HUES64 (cell line): ENCODE data around the gene CASP9.

Experiments
- H3K27ac ChIP-seq: 2 replicates; pipeline ENCODE4 v1.7.0; 2013; ENCODE audit warnings: low read depth, low read length, inconsistent platforms
- H3K27me3 ChIP-seq: 2 replicates; pipeline ENCODE4 v1.6.1; 2013; ENCODE audit warnings: mild to moderate bottlenecking, low read length; ENCODE audit not compliant: insufficient read depth
- H3K36me3 ChIP-seq: 2 replicates; pipeline ENCODE4 v1.6.1; 2013; ENCODE audit warnings: mild to moderate bottlenecking, low read length; ENCODE audit not compliant: insufficient read depth
- H3K4me1 ChIP-seq: 2 replicates; pipeline ENCODE4 v1.6.1; 2013; ENCODE audit warnings: mild to moderate bottlenecking, low read length, moderate library complexity; ENCODE audit not compliant: insufficient read depth
- H3K4me3 ChIP-seq: 2 replicates; pipeline ENCODE4 v1.5.1; 2013; ENCODE audit warnings: mild to moderate bottlenecking, low read length, moderate library complexity
- H3K9ac ChIP-seq: 2 replicates; pipeline ENCODE4 v1.6.1; 2013; ENCODE audit warnings: mild to moderate bottlenecking, low read depth, low read length
- H3K9me3 ChIP-seq: 2 replicates; pipeline ENCODE4 v1.6.1; 2013; ENCODE audit warnings: low read depth, low read length; ENCODE audit not compliant: insufficient read depth
- WGBS: fragments of 150-250, 120-280 bp; methylation state at CpG from one replicate; pipeline ENCODE4 v1.1.7; 2013; ENCODE audit warnings: missing lambda C conversion rate; 5-methylcytosine and 5-hydroxymethylcytosine counted together

Gene CASP9

GRCh38 chr1:15543589-15544568 lies 19.9 kb upstream of the CASP9 start:
- peaks cover 89% of the 10 kb centered on the region for H3K36me3 ChIP-seq
- H3K4me3 ChIP-seq, result no peak overlapping the region

GRCh38 chr1:15543251-15543588 lies 19.2 kb upstream of the CASP9 start:
- Histone ChIP-seq H3K36me3 (peaks cover 88% of the 10 kb centered on the region), H3K9ac (no peak overlapping the region), H3K9me3 (no peaks in the 10 kb centered on the region), H3K4me1 (no peaks in the 10 kb centered on the region), H3K27ac (no peak overlapping the region), H3K4me3 (no peak overlapping the region), H3K27me3 (no peaks in the 10 kb centered on the region)
- WGBS, result 94% methylated on average over 5 of the region's 5 CpGs

More at GRCh38 chr1:15543589-15544568, 19.9 kb upstream of the CASP9 start:
- Histone ChIP-seq H3K27ac (no peak overlapping the region), H3K9ac (no peak overlapping the region), H3K4me1 (no peaks in the 10 kb centered on the region), H3K27me3 (no peaks in the 10 kb centered on the region), H3K9me3 (no peaks in the 10 kb centered on the region)
- WGBS, result 92% methylated on average over 12 of the region's 12 CpGs

GRCh38 chr1:15542388-15543250 lies 18.6 kb upstream of the CASP9 start:
- Histone ChIP-seq H3K27me3 (no peaks in the 10 kb centered on the region), H3K27ac (no peak overlapping the region), H3K9ac (no peak overlapping the region), H3K9me3 (no peaks in the 10 kb centered on the region), H3K4me1 (no peaks in the 10 kb centered on the region), H3K36me3 (peaks cover 85% of the 10 kb centered on the region), H3K4me3 (no peak overlapping the region)
- 84% methylated on average over 7 of the region's 7 CpGs for WGBS

GRCh38 chr1:15541231-15541792 lies 17.3 kb upstream of the CASP9 start:
- no peak overlapping the region for H3K4me3 ChIP-seq
- 100% methylated on average over 3 of the region's 4 CpGs for WGBS
- no peaks in the 10 kb centered on the region for H3K9me3 ChIP-seq
- no peaks in the 10 kb centered on the region for H3K27me3 ChIP-seq
- no peak overlapping the region for H3K9ac ChIP-seq
- no peak overlapping the region for H3K27ac ChIP-seq
- H3K4me1 ChIP-seq, result no peaks in the 10 kb centered on the region
- H3K36me3 ChIP-seq, result peaks cover 85% of the 10 kb centered on the region

- H3K27ac ChIP-seq, result no peak overlapping the region
Measured at GRCh38 chr1:15540186-15540585, 16.2 kb upstream of the CASP9 start.

GRCh38 chr1:15538771-15539170 lies 14.8 kb upstream of the CASP9 start:
- Histone ChIP-seq H3K36me3 (peaks cover 80% of the 10 kb centered on the region), H3K9ac (no peak overlapping the region), H3K27ac (no peak overlapping the region), H3K4me3 (no peak overlapping the region), H3K27me3 (no peaks in the 10 kb centered on the region), H3K4me1 (no peaks in the 10 kb centered on the region), H3K9me3 (no peaks in the 10 kb centered on the region)
- WGBS, result 91% methylated on average over 6 of the region's 6 CpGs

More at GRCh38 chr1:15540186-15540585, 16.2 kb upstream of the CASP9 start:
- WGBS, result 95% methylated on average over 8 of the region's 8 CpGs
- Histone ChIP-seq H3K9me3 (no peaks in the 10 kb centered on the region), H3K36me3 (peaks cover 83% of the 10 kb centered on the region), H3K4me3 (no peak overlapping the region), H3K9ac (no peak overlapping the region), H3K27me3 (no peaks in the 10 kb centered on the region), H3K4me1 (no peaks in the 10 kb centered on the region)

- WGBS, result 100% methylated on average over 2 of the region's 2 CpGs
- Histone ChIP-seq H3K27me3 (no peaks in the 10 kb centered on the region), H3K9me3 (no peaks in the 10 kb centered on the region), H3K4me1 (peaks cover 4% of the 10 kb centered on the region; the same call in 1 of the 2 replicates), H3K27ac (no peak overlapping the region), H3K9ac (no peak overlapping the region), H3K36me3 (peaks cover 46% of the 10 kb centered on the region), H3K4me3 (no peak overlapping the region)
Measured at GRCh38 chr1:15531682-15532081, 7.7 kb upstream of the CASP9 start.

- H3K27ac ChIP-seq, result no peak overlapping the region
- no peak overlapping the region for H3K4me3 ChIP-seq
- no peak overlapping the region for H3K9ac ChIP-seq
- H3K4me1 ChIP-seq, result peaks cover 6% of the 10 kb centered on the region; the same call in 1 of the 2 replicates
- H3K36me3 ChIP-seq, result peaks cover 40% of the 10 kb centered on the region
- 97% methylated on average over 3 of the region's 4 CpGs for WGBS
- no peaks in the 10 kb centered on the region for H3K9me3 ChIP-seq
- H3K27me3 ChIP-seq, result no peaks in the 10 kb centered on the region
Measured at GRCh38 chr1:15531003-15531402, 7.0 kb upstream of the CASP9 start.

GRCh38 chr1:15526490-15527339 lies 2.7 kb upstream of the CASP9 start, which contains the start of gene DNAJC16:
TSS of gene DNAJC16 (plus strand) at chr1:15526848. CDS start at chr1:15529106, 2,258 bp downstream.
- H3K27ac ChIP-seq, result peak within 1 kb of the TSS; percentile 91

GRCh38 chr1:15526021-15526489 lies 2.0 kb upstream of the CASP9 start:
- H3K27me3 ChIP-seq, result no peaks in the 10 kb centered on the region
- H3K36me3 ChIP-seq, result peaks cover 13% of the 10 kb centered on the region
- H3K4me3 ChIP-seq, result peak overlapping the region; percentile 84
- H3K4me1 ChIP-seq, result peaks cover 12% of the 10 kb centered on the region; the same call in 1 of the 2 replicates
- H3K9me3 ChIP-seq, result no peaks in the 10 kb centered on the region
- no peak overlapping the region for H3K9ac ChIP-seq
- H3K27ac ChIP-seq, result no peak overlapping the region
- WGBS, result 0% methylated on average over 5 of the region's 9 CpGs

More at GRCh38 chr1:15526490-15527339, 2.7 kb upstream of the CASP9 start, which contains the start of gene DNAJC16:
- under 1% methylated on average over 65 of the region's 65 CpGs for WGBS
- Histone ChIP-seq H3K4me1 (peaks cover 12% of the 10 kb centered on the region; the same call in 1 of the 2 replicates), H3K9me3 (no peaks in the 10 kb centered on the region), H3K9ac (peak within 1 kb of the TSS; percentile 79), H3K36me3 (peaks cover 16% of the 10 kb centered on the region), H3K27me3 (no peaks in the 10 kb centered on the region), H3K4me3 (peak within 1 kb of the TSS; percentile 84)
